Measurements from ENCODE around the gene TRIM47. TPM values are rescaled to one million over a fixed set of nuclear protein-coding genes. Genes with fewer than 3 reads are reported as not detected.

TRIM47 gene
- polyA plus RNA-seq (ENCODE audit: low read depth in 6 of 6): 1 to 10 TPM in 3 of 6 donors, under 1 TPM in 2, not detected in 1; 0.97 to 2.2 (median 1.7) TPM

- Mint-ChIP-seq H3K4me1 (peaks cover 20 to 31% (median 23%) of the 10 kb centered on the region in 3 donors), H3K9me3 (no peaks in the 10 kb centered on the region), H3K36me3 (no peaks in the 10 kb centered on the region), H3K4me3 (peak within 1 kb of the TSS; percentile 76 to 92 (median 86)), H3K27ac (peak within 1 kb of the TSS; percentile 42 to 90 (median 68)), H3K27me3 (peaks cover 0 to 32% (median 10%) of the 10 kb centered on the region in 3 donors)
- DNase-seq (no peak), ATAC-seq (ENCODE audit: low read depth in 2 of 2) (peak; percentile 7 to 10)
These were observed at the start of gene TRIM47 for GRCh38 chr17:75878174-75878998. Gene TRIM47, minus strand, starts transcription at chr17:75878581. Its CDS starts 33 bp downstream, at chr17:75878548.

DNA sequence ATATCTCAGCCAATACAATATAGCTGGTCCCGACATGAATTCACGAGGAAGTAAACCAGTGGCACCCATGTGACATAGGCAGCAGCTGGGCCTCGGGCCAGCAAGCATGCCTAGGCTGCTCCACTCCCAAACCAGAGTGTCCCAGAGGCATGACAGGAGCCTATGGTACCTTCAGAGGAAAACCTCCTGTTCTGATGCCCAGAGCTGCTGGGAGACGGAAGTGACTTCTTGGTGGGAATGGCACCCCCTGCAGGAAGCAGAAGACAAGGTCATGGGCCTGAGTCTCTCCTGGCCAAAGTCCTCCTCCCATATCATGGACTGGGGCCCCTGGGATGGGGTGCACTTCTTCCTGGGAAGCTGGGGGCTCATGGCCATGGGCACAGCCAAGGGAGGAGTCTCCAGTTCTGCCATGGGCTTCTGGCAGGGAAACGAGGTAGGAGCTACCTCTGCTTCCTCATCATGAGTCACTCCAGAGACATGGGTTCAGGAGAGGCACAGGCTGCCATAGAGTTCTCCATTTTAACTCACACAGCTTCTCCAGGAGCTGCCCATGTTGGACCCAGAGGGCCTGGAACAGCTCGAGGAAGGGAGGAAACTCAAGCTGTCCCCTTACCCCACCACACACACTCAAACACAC, 49.0 kb upstream of the TRIM47 start:
- Mint-ChIP-seq H3K27ac (no peak overlapping the region), H3K4me3 (no peak overlapping the region), H3K4me1 (no peaks in the 10 kb centered on the region), H3K27me3 (no peaks in the 10 kb centered on the region), H3K36me3 (peaks cover 0 to 4% of the 10 kb centered on the region in 2 donors), H3K9me3 (no peaks in the 10 kb centered on the region)
- DNase-seq (no peak), ATAC-seq (ENCODE audit: low read depth in 2 of 2) (no peak)

GRCh38 chr17:75926456-75926855, 48.1 kb upstream of the TRIM47 start:
- no peak for ATAC-seq (ENCODE audit: low read depth in 2 of 2)
- no peak for DNase-seq
- peak overlapping the region in 1 of 6 donors; percentile 70 for H3K27ac Mint-ChIP-seq
- no peaks in the 10 kb centered on the region for H3K9me3 Mint-ChIP-seq
- no peaks in the 10 kb centered on the region for H3K4me1 Mint-ChIP-seq
- H3K4me3 Mint-ChIP-seq: no peak overlapping the region
- H3K36me3 Mint-ChIP-seq: peaks cover 0 to 4% of the 10 kb centered on the region in 2 donors
- H3K27me3 Mint-ChIP-seq: no peaks in the 10 kb centered on the region

GRCh38 chr17:75925912-75926311, 47.5 kb upstream of the TRIM47 start:
- DNase-seq: no peak
- Mint-ChIP-seq H3K27ac (no peak overlapping the region), H3K36me3 (peaks cover 0 to 4% of the 10 kb centered on the region in 2 donors), H3K9me3 (no peaks in the 10 kb centered on the region), H3K27me3 (no peaks in the 10 kb centered on the region), H3K4me3 (no peak overlapping the region), H3K4me1 (no peaks in the 10 kb centered on the region)
- no peak for ATAC-seq (ENCODE audit: low read depth in 2 of 2)

DNA sequence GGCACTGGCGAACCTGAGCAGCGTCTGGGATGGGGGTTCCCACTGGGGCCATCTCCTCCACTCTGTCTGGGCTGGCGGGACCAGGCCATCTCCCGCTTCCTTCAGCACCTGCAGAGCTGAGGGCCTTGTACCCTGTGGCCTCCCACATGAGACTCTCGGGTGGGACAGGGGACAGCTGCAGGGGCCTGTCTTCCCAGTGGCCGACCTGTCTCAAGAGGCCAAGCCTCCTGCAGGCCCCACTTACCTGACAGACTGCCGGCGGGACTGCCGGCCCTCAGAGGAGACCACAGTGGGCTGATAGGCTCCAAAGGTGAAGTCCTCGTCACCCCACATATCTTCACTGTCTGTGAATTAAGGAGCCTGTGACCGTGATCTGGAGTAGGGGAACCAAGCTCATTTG, 46.7 kb upstream of the TRIM47 start:
- no peak for DNase-seq
- no peak for ATAC-seq (ENCODE audit: low read depth in 2 of 2)
- Mint-ChIP-seq H3K4me3 (peak overlapping the region in 1 of 8 donors; percentile 8), H3K4me1 (no peaks in the 10 kb centered on the region), H3K36me3 (peaks cover 0 to 4% of the 10 kb centered on the region in 2 donors), H3K27me3 (no peaks in the 10 kb centered on the region), H3K27ac (no peak overlapping the region), H3K9me3 (no peaks in the 10 kb centered on the region)

GRCh38 chr17:75922963-75923874, 44.8 kb upstream of the TRIM47 start:
- no peaks in the 10 kb centered on the region for H3K9me3 Mint-ChIP-seq
- H3K4me3 Mint-ChIP-seq: no peak overlapping the region
- H3K27ac Mint-ChIP-seq: no peak overlapping the region
- peaks cover 0 to 4% of the 10 kb centered on the region in 2 donors for H3K36me3 Mint-ChIP-seq
- ATAC-seq (ENCODE audit: low read depth in 2 of 2) (no peak), DNase-seq (no peak)
- H3K27me3 Mint-ChIP-seq: no peaks in the 10 kb centered on the region
- no peaks in the 10 kb centered on the region for H3K4me1 Mint-ChIP-seq

DNA sequence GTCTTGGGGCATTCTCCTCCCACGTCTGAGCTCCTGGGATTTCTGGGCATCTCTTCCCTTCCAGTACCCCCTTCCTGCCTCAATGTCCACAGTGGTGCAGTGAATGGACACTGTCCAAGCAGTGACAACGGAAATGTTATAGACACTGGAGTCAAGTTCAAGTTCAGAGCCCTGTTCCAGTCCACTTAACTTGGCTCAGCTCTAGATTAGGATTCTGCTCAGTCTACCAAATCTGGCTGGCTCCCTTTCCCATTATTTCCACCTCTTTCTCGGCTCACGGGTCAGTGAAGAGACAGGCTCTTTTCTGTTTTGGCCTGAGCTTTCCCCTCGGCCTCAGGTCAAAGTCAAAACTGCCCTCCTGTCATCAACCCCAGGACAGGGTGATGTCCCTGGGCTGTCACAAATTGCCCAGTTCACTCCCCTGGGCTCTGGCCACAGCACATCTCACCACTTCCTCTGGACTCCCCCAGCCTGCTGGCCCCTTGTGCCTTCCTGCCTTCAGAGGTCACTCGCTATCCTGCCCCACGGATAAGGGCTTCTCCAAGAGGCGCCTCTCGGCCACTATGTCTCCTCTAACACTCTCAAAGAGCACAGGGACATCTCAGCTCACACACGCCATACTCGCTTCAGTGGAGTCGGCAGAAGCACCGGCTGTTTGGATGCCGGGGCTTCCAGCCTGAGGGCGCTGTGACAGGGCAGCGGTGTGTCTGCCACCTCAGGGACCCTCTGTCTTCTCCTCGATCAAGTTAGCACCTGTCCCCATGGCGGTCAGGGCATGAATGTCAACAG, 44.0 kb upstream of the TRIM47 start:
- H3K36me3 Mint-ChIP-seq: no peaks in the 10 kb centered on the region
- no peak overlapping the region for H3K27ac Mint-ChIP-seq
- no peak overlapping the region for H3K4me3 Mint-ChIP-seq
- no peaks in the 10 kb centered on the region for H3K9me3 Mint-ChIP-seq
- no peaks in the 10 kb centered on the region for H3K4me1 Mint-ChIP-seq
- no peaks in the 10 kb centered on the region for H3K27me3 Mint-ChIP-seq
- DNase-seq (no peak), ATAC-seq (ENCODE audit: low read depth in 2 of 2) (no peak)

DNA sequence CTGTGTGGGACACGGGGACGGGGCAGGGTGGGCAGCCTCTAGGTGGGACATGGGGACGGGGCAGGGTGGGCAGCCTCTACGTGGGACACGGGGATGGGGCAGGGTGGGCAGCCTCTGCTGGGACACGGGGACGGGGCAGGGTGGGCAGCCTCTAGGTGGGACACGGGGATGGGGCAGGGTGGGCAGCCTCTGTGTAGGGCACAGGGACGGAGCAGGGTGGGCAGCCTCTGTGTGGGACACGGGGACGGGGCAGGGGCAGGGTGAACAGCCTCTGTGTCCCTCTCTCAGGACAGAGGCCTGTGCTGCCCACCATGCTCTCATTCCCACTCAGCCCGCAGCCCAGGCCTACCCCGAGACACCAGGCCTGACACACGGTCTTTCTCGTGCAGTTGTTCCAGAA, 43.2 kb upstream of the TRIM47 start:
- no peak for ATAC-seq (ENCODE audit: low read depth in 2 of 2)
- no peaks in the 10 kb centered on the region for H3K27me3 Mint-ChIP-seq
- no peak for DNase-seq
- no peak overlapping the region for H3K4me3 Mint-ChIP-seq
- H3K27ac Mint-ChIP-seq: no peak overlapping the region
- no peaks in the 10 kb centered on the region for H3K36me3 Mint-ChIP-seq
- H3K9me3 Mint-ChIP-seq: no peaks in the 10 kb centered on the region
- no peaks in the 10 kb centered on the region for H3K4me1 Mint-ChIP-seq

- H3K9me3 Mint-ChIP-seq: no peaks in the 10 kb centered on the region
- no peak overlapping the region for H3K4me3 Mint-ChIP-seq
- DNase-seq (no peak), ATAC-seq (ENCODE audit: low read depth in 2 of 2) (no peak)
- H3K36me3 Mint-ChIP-seq: no peaks in the 10 kb centered on the region
- H3K27ac Mint-ChIP-seq: no peak overlapping the region
- H3K27me3 Mint-ChIP-seq: no peaks in the 10 kb centered on the region
- no peaks in the 10 kb centered on the region for H3K4me1 Mint-ChIP-seq
These were observed 41.7 kb upstream of the TRIM47 start for GRCh38 chr17:75920045-75920560.

GRCh38 chr17:75919611-75920010, 41.2 kb upstream of the TRIM47 start:
- H3K9me3 Mint-ChIP-seq: no peaks in the 10 kb centered on the region
- H3K4me3 Mint-ChIP-seq: no peak overlapping the region
- ATAC-seq (ENCODE audit: low read depth in 2 of 2) (no peak), DNase-seq (no peak)
- no peaks in the 10 kb centered on the region for H3K36me3 Mint-ChIP-seq
- H3K27me3 Mint-ChIP-seq: no peaks in the 10 kb centered on the region
- H3K4me1 Mint-ChIP-seq: no peaks in the 10 kb centered on the region
- no peak overlapping the region for H3K27ac Mint-ChIP-seq

GRCh38 chr17:75917917-75918445, 39.6 kb upstream of the TRIM47 start:
- Mint-ChIP-seq H3K27ac (no peak overlapping the region), H3K4me3 (no peak overlapping the region), H3K4me1 (no peaks in the 10 kb centered on the region), H3K27me3 (no peaks in the 10 kb centered on the region), H3K9me3 (no peaks in the 10 kb centered on the region), H3K36me3 (no peaks in the 10 kb centered on the region)
- ATAC-seq (ENCODE audit: low read depth in 2 of 2) (no peak), DNase-seq (no peak)

DNA sequence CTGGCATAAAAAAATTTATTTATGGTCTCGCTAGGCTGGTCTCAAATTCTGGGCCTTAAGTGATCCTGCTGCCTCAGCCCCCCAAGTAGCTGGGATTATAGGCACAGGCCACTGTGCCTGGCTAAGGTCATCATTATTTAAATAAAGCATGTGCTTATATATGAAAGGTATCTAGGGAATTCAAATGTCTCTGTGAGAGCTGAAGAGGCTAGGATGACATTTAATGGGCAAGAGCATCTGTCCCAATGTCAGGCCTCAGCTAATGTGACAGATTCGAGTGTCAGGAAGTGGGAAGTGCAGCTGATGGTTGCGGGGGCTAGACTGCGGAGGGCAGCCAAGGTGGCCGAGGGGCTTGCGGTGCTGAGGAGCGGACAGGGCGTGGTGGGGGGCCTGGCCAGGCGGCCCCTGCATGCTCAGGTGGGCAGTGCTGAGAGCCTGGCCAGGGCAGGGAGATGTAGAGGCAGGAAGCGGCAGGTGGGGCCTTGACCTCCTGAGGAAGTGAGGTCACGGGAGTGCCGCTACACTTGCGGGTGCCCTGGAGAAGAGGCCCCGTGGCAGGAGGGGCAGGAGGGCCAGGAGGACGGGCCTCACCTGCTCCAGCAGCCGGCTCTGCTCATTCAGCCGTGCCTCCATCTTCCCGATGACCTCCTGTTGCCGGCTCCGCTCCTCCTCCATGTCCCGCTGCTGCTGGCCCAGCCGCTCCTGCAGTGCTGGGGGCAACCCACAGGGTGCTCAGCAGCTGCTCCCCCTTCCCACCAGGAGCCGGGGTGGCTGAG, 38.9 kb upstream of the TRIM47 start:
- ATAC-seq (ENCODE audit: low read depth in 2 of 2) (no peak), DNase-seq (no peak)
- H3K4me3 Mint-ChIP-seq: no peak overlapping the region
- H3K27ac Mint-ChIP-seq: peak overlapping the region in 2 of 6 donors; percentile 53 to 86
- H3K36me3 Mint-ChIP-seq: no peaks in the 10 kb centered on the region
- no peaks in the 10 kb centered on the region for H3K4me1 Mint-ChIP-seq
- no peaks in the 10 kb centered on the region for H3K9me3 Mint-ChIP-seq
- H3K27me3 Mint-ChIP-seq: no peaks in the 10 kb centered on the region
